HG03354 (cell line): ENCODE measurements around the gene UTP3.
"Not testable (repeated sequence)": the region's sequence is repeated elsewhere in the genome, so short reads cannot be mapped to it uniquely, and the experiment has no call there.

ENCODE experiments used
- ATAC-seq: cut with Tn5 transposase; IDR thresholded peaks from one replicate; pipeline ENCODE4 v1.9.1; 2021; ENCODE audit warnings: mild to moderate bottlenecking; ENCODE audit not compliant: unreplicated experiment, poor library complexity, severe bottlenecking

UTP3 gene

DNA sequence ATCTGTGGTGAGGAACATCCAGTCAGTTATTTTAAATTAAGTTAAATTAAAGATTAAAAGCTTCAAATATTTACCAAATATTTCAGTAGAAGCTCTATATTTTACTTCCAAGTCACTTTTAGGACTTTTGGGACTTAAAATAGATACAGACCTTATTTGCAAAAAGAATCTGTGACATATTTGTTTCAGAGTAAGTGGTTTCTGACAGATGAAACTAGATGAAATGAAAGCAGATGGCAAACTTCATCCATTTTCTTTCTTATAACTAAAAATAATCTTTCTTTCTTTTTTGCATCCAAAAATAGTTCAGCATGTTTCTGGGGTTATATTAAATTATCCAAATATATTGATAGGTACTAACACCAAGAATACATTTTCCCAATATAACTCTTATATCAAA, 6.6 kb upstream of the UTP3 start:
- peak; percentile 56 for ATAC-seq

DNA sequence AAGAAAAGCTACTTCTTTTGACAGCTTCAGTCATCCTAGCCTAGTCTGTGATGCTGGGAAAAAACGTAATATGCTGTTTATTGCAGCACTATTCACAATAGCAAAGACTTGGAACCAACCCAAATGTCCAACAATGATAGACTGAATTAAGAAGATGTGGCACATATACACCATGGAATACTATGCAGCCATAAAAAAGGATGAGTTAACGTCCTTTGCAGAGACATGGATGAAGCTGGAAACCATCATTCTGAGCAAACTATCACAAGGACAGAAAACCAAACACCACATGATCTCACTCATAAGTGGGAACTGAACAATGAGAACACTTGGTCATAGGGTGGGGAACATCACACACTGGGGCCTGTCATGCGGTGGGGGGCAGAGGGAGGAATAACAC, 6.2 kb upstream of the UTP3 start:
- peak; percentile 4 for ATAC-seq

DNA sequence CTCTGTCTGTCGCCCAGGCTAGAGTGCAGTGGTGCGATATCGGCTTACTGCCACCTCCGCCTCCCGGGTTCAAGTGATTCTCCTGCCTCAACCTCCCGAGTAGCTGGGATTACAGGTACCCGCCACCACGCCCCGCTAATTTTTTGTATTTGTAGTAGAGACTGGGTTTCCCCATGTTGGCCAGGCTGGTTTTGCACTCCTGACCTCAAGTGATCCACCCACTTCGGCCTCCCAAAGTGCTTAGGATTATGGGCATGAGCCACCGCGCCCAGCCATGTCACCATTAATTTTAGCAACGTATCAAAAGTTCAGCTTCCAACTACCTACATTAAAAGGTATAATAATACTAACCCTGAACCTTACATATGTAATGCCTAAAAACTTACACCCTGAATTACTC, 940 bp upstream of the UTP3 start:
- ATAC-seq, result no peak

DNA sequence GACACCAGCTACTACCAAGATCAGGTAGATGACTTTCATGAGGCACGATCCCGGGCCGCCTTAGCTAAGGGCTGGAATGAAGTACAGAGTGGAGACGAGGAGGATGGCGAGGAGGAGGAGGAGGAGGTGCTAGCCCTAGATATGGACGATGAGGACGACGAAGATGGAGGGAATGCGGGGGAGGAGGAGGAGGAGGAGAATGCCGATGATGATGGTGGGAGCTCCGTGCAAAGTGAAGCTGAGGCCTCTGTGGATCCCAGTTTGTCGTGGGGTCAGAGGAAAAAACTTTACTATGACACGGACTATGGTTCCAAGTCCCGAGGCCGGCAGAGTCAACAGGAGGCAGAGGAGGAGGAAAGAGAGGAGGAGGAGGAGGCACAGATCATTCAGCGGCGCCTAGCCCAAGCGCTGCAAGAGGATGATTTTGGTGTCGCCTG, 481 bp downstream of the UTP3 start:
- peak; percentile 2 for ATAC-seq

DNA sequence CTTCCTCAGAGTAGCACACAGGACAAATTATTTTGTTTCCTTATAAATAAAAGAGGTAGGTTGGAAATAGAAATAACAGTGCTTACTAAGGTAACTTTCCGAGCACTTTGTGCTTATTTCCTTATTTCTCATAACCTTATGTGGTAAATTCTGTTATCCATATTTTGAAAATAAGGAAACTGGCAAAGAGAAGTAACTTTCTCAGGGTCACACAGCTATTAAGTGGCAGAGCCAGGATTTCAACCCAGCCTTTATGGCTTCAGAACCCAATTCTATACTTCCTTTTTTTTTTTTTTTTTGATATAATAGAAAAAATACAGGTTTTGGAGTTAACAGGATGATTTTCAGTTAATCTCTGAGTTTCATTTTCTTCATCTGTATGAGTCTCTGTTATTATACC, 3.3 kb downstream of the UTP3 start:
- no peak for ATAC-seq

DNA sequence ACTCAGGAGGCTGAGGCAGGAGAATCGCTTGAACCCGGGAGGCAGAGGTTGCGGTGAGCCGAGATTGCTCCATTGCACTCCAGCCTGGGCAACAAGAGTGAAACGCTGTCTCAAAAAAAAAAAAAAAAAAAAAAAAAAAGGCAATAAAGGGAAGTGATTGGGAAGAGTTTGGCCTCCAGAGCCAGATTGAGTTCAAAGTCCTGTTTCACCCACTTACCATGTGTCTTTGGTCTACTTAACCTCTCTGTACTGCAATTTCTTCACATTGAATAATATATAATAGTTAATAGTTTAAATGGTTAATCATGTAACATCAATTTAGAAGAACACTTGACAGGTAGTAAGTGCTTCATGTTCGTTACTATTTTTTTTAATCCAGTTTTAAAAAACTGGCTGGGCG, 6.3 kb downstream of the UTP3 start:
- ATAC-seq, result not testable (repeated sequence)

GRCh38 chr4:70698435-70698834, 10.1 kb downstream of the UTP3 start:
- ATAC-seq, result not testable (repeated sequence)

GRCh38 chr4:70700712-70701111, 12.4 kb downstream of the UTP3 start:
- no peak for ATAC-seq

DNA sequence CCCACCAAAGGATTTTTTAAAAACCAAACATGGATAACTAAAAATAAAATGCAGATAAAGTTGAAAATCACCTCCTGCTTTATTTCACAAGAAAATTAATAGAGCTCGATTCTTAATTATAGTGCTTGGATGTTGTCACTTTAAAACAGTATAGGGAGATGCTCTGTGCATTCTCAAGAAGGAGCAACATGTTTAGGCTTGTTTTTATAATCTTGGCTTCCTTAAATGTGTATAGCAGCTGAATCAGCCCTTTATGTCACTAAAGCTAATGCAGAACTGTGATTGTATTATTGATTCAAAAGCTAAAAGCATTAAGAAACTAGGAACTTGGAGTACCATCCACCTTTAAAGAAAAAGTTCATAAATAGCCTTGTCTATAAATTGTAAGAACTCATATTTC, 12.9 kb downstream of the UTP3 start:
- no peak for ATAC-seq

DNA sequence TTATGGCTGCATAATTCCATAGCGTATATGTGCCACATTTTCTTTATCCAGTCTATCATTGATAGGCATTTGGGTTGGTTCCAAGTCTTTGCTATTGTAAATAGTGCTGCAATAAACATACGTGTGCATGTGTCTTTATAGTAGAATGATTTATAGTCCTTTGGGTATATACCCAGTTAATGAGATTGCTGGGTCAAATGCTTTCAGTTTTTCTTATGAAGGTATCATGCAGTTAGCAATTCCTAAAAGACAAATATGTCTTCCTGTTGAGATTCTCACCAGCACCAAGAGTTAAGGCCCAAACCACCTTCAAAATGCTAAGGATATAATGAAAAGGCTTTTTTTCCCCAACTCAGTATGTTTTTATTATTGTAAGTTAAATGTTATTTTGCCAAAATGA, 14.3 kb downstream of the UTP3 start:
- ATAC-seq, result not testable (repeated sequence)

GRCh38 chr4:70703619-70704214, 15.4 kb downstream of the UTP3 start:
- ATAC-seq, result no peak

GRCh38 chr4:70704215-70704930, 16.0 kb downstream of the UTP3 start:
- peak; percentile 69 for ATAC-seq

DNA sequence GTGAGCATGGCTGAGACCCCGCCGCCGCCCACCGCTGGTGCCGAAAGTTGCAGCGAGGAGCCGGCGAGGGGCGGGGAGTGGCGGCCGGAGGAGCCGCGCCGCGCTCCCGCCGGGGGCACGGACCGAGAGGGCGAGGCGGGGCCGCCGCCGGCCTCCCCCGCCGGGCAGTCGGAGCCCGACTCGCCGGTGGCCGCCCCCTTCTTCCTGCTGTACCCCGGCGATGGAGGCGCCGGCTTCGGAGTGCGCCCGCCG, 16.5 kb downstream of the UTP3 start:
- peak; percentile 42 for ATAC-seq

DNA sequence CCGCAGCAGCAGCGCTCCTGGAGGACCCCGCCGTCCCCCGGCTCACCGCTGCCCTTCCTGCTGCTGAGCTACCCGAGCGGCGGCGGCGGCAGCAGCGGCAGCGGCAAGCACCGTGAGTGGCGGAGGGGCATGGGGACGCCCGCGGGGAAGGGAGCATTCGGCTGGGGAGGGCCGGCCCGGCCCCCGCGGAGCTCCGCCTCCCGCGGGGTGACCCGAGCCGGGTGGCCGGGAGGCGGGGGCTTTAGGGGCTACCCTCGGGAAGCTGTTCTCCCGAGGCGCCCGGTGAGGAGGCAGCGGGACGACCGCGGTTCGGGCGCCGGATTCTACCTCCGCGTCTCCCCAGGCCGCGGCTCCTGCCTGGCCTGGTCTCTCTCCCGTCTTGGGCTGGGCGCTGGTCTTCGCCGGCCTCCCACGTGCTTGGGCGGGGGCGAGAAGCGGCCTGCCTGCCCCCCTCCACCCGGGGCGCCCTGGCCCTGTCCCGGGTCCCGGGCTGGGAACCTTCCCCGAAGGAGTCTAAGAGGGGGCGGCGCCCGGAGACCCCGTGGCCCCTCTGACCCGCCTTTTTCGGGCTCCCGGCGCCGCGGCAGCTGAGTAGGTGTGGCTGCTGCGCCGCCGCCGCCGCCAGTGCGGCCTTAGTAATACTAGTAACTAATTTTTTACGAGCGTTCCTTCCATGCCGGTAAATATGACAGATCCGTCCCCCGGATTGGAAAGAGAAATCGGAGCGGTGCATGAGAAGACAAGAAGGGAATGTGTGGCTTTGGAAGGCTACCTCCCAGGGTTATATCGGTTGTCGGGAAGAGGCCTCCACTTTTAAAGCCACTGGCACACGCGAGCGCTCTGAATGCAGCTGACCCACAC, 17.1 kb downstream of the UTP3 start:
- ATAC-seq, result peak; percentile 68

- no peak for ATAC-seq
Measured at GRCh38 chr4:70706044-70706461, 17.7 kb downstream of the UTP3 start.

DNA sequence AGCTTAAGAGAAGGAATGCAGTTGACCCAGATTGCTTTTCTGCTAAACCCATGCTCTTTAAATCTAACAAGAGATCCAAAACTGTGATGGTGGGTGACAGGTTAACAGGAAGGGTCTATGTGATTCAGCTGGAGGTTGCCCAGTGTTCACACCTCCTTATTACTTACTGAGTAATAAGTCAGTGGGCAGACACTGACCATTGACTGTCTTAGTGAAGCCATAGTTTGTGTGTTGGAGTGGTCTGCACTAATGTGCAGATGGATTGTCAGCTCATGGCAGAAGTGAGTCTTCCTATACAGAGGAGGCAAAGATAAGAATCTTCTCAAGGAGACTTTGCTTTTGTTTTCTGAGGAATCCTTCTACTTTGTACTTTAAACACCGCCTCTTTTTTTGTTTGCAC, 18.2 kb downstream of the UTP3 start:
- no peak for ATAC-seq

- ATAC-seq, result no peak
Measured at GRCh38 chr4:70709611-70710205, 21.4 kb downstream of the UTP3 start.

GRCh38 chr4:70711599-70711998, 23.3 kb downstream of the UTP3 start:
- ATAC-seq, result no peak

DNA sequence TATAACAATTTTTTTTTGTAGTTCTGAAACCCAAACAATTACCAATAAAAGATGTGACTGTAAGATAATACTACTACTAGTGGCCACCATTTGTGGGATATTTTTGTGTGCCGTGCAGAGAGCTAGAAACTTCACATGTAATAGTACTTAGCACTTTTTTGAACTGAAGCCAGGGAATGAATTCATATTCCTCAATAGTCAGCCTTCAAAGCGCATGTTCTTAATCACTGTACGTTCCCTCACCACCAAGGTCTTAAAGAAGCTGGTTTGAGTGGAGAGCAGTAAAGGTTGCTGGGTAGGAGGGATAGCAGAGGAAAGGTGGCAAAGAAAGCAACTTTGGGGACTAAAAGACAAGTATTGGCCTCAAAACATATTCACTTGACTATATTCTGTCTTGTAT, 23.8 kb downstream of the UTP3 start:
- ATAC-seq, result no peak

DNA sequence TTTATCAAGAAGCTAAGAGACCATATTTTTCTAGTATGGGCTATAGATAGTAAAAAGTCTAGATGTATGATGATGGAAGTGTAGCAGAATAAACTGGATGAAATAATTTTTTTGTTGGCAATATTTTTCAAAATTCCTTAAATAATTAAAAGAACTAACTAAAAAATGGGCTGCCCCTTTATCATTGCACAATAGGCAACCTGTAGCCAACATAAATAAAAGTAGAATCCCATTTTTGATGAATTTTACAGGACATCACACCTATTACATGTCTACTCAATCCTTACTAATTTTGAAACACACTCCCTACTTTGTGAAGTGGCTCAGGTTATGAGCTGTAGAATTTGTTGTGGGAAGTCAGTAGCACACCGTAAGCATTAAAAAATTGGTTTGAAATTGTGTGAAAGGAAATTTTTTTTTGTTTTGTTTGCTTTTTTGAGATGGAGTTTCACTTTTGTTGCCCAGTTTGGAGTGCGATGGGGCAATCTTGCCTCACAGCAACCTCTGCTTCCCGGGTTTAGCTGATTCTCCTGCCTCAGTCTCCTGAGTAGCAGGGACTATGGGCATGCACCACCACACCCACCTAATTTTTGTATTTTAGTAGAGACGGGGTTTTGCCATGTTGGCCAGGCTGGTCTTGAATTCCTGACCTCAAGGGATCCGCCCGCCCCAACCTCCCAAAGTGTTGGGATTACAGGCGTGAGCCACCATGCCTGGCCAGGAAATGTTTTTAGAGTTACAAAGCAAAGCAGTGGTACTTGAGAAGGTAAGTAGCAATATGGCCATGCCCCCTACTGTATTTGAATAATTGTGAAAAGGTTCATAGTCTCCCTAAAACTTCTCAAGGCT, 24.5 kb downstream of the UTP3 start:
- ATAC-seq, result peak; percentile 4
